Limb (tissue), 2 donors: ENCODE measurements around the gene FAM110C.
"Not testable (repeated sequence)": the region's sequence is repeated elsewhere in the genome, so short reads cannot be mapped to it uniquely, and the experiment has no call there.

ENCODE experiments used
- DNase-seq, 2 donors: peaks; one replicate each; pipeline ENCODE4 v3.0.0-alpha.2; 2016; ENCODE audit errors: extremely low spot score in 2 of 2

Gene FAM110C, protein sequence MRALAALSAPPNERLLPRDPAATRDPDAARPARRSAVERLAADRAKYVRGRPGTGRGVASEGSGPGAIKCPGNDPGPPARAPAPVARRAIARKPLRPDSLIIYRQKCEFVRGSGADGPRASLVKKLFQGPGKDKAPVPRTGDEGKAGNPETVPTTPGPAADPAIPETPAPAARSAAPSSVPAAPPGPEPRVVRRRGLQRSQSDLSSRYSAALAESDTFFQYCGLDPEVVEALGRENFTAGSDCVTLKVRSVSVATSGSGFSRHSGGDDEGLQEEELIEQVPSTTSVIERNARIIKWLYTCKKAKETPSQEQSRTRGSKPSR

DNA sequence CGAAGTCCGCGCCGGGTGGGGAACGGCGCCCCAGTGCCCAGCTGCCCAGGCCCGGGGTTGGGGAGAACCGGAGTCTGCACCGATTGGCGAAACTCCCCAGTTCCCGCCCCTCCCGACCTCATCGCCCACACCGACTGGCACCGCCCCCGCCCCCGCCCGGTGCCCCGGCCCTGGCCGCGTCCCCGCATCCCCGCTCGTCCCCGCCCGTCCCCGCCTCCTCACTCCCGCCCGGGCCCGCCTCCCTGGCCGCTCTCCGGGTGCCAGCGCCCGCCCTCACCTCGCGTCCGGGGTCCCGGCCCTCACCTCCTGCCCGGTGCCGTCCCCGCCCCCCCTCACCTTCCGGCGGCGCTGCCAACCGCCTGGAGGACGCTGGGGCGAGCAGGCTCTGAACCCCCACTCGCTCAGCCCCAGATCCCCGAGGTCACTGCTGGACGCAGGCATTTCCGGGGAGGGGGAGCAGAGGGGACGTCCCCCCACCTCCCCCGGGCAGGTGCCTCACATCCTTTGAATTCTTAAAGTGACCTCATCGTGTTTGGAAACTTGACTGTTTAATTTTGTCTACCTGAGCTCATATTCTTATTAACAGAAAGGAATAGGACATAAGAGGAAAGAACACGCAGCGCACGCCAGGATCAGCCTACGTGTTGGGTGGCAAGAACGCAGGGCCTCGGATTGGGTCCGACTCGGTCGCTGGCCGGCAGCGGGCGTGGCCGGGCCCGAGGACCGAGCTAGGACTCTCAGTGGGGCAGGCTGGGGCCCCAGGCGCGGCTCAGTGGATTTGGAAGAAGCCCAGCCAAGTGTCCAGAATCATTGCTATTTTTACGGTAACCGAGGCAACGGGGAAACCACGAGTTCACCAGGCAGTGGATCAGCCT lies at the start of gene FAM110C:
Gene FAM110C (minus strand): TSS at position 35 of the 875 bp plus-strand sequence. CDS start 120 bp downstream, outside the sequence.
- peak; percentile 30 to 75 for DNase-seq

DNA sequence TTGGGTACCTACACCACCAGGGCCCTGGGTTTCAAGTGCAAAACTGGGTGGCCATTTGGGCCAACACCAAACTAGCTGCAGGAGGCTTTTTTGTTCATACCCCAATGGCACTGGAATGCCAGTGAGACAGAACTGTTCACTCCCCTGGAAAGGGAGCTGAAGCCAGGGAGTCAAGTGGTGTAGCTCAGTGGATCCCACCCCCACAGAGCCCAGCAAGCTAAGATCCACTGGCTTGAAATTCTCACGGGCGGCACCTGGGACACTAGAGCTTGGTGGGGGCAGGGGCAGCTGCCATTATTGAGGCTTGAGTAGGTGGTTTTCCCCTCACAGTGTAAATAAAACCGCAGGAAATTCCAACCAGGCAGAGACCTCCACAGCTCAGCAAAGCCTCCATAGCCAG lies 46.0 kb upstream of the FAM110C start:
- DNase-seq: no peak

DNA sequence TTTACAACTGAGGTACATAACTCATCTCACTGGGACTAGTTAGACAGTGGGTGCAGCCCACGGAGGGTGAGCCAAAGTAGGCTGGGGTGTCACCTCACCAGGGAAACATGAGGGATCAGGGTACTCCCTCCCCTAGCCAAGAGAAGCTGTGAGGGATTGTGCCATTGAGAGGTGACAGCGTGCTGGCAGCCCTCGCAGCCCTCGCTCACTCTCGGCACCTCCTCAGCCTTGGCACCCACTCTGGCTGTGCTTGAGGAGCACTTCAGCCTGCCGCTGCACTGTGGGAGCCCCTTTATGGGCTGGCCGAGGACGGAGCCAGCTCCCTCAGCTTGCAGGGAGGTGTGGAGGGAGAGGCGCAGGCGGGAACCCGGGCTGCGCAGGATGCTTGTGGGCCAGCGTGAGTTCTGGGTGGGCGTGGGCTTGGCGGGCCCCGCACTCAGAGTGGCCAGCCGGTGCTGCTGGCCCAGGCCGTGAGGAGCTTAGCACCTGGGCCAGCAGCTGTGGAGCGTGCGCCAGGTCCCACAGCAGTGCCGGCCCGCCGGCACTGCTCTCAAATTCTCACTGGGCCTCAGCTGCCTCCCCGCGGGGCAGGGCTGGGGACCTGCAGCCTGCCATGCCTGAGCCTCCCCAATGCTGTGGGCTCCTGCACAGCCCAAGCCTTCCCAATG lies 44.5 kb upstream of the FAM110C start:
- DNase-seq: no peak

DNA sequence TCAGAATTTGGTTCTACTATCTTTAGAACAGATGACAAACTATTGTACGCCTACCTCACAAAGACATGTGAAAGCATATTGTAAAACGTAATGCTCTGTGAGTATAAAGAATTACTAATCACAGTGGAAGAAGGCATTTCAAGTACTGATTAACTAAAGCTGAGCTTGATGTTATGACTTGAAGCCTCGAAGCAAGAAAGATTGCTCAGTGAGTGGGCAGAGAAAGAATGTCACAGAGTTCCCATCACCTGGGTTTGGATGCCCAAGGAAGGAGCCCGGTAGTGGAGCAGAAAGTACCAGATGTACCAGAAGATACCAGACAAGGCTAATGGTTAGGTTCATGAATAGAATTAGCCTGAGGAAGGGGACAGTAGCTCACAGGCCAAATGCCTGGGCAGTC lies 39.5 kb upstream of the FAM110C start:
- DNase-seq: no peak

DNA sequence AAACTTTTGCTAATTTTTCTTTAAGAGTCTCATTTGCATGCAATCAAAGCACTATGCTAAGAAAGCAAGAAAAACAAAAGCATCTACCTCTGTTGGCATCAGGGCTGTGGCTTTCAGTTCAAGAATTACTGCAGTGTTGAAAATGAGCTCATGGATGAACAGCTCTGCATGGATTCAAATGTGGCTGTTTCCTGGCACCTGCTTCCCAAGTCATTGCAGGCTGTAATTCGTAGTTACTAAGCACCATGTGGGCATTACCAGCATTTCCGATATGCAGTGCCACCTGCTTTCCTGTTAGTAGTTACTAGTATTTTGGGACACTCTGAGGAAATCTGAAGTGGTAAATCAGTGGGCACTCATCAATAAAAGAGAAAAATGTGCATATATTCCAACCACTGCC lies 37.8 kb upstream of the FAM110C start:
- no peak for DNase-seq

DNA sequence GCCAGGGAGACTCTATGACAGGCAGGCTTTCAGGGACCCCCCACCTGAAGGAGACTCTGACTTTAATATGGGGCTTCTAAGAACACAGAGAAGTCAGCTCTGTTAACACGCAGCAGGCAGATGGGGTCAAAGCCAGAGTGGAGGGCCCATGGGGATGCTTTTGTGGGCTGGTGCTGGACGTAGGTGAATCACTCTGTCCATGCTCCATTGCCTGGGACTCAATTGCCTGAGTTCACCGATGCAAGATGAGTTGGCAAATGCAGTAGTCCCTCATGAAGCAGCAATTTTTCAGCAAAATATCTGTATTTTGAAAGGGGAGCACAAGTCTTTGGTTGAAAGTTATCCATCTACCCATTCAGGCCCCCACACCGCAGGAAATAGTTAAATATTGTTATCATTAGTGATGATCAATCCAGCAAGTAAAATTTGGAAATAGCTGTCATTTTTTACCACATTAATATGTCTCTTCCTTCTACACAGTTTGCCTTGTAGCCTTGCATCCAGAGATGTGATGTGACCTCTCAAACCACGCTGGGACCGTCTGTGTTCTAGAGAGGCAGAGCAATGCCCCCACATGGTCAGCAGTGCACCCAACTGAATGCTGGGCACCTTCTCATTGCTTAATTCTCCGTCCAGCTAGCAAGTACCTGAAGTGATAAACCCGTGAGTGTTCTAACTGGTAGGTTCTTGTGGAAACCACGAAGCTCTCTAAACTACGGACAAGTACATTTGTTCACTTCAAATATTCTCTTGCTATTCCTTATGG lies 34.8 kb upstream of the FAM110C start:
- no peak for DNase-seq

DNA sequence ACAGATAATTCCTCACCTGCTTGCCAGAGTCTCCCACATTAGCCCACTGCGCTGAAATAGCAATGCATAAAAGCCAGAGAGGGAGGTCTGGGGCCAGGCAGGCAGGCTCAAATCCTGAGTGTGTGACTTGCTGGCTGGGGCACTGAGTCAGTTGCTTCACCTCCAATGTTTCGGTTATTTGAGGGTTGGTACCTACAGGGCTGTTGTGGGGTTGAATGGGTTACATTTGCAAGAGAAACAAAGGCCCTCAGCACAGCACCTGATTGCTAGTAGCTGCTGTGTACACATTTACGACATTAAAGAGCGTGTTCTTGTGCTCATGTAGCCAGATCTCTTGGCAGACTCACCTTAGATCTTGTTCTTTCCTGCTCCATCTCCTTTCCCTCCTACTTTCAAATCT lies 34.1 kb upstream of the FAM110C start:
- DNase-seq: no peak

DNA sequence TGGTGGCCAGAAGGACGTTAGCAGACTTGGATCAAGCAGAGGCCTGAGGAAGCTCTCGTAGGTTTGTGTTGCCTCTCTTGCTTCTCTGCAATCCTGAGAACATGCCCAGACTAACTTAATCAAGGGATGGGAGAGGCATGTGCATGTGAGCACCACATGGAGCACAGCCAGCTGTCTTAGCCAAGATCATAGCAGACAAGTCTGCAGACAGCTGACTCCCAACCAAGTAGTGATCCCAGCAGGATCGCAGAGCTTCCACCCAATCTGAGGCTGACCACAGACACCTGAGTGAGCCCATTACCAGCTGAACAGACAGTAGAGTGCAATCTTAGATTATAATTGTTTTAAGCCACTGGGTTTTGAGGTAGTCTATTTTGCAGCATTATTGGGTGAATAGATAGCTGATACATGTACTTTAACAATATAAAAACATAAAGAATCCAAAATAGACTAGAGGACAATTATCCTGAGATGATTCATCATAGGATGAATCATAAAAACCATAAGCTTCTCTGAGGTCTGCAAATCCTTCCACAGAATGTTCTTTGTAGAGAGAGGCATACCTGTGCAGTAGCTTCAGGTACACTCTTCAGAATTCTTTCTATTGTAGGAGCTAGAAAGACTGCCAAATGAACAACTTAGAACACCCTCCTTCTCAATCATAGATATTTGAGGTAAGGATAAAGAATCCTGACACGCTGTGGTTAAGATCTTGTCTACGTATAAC lies 25.2 kb upstream of the FAM110C start:
- DNase-seq: no peak

DNA sequence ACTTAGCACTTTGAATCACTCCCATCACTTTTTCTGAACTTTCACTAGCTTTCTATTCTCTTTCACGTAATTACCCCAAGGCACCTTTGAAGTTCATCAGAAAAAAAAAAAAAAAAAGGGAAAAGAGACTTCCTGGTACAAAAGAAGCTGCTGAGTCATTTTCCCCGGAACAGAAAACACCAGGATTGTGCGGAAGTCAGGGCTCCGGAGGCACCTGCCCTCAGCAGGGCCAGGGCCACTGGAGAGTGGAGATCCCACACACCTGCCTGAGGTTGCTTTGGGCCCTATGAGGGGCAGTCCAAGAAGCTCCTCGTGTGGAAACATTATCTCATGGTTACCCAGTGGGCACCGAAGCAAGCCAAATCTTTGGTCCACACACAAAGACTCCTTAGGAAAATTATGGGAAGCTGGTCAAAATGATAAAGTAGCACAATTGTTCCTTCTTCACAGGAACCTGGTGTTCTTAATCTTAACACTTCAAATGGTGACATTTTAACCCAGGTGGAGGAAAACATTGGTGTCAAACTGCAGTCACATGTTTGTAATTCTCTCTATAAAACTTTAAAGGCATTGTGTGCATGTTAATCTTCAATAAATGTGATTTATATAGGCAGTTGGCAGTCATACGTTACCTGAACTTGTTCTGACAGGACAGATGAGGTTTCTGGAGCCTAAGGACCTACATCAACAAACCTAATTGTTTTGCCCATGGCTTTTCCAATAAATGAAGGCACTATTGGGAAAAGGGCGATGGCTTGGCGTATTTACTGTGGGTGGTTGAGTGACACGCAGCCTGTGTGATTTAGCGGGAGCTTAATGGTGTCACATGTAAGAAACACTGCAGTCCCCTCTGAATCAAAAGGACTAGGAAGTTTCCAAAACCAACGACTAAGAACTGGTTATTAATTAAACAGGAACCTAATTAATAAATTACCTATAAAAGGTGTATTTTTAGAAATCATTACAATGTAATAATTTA lies 23.4 kb upstream of the FAM110C start:
- DNase-seq: no peak

DNA sequence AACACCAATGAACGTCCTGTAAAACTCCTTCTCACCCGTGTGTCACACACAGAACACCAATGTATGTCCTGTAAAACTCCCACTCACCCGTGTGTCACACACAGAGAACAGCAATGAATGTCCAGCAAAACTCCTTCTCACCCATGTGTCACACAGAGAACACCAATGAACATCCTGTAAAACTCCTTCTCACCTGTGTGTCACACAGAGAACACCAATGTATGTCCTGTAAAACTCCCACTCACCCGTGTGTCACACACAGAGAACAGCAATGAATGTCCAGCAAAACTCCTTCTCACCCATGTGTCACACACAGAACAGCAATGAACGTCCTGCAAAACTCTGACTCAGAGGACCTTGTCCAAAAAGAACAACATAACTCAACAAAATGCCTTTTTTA lies 22.3 kb upstream of the FAM110C start:
- not testable (repeated sequence) for DNase-seq

DNA sequence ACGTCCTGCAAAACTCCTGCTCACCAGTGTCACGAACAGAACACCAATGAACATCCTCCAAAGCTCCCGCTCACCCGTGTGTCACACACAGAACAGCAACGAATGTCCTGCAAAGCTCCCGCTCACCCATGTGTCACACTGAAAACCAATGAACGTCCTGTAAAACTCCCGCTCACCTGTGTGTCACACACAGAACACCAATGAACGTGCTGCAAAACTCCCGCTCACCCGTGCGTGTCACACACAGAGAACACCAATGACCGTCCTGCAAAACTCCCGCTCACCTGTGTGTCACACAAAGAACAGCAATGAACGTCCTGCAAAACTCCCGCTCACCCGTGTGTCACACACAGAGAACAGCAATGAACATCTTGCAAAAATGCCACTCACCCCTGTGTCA lies 20.5 kb upstream of the FAM110C start:
- no peak for DNase-seq

DNA sequence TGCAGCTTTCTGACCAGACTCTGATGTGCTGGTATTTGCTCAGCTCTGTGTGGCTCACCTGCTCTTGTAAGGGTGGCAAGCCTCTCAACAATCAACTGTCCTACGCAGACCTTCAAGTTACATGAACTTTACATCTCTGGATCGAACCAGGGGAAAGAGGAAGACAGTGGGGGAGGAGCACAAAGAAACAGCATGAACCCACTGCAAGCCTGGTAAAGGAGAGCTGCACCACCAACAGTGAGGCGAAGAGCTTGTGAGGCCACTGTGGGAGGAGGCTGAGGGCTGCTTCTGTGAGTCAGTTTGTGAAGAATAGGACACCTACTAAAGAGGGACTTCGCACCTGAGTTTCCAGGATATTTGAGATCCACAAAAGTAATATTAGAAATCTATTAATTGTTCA lies 18.8 kb upstream of the FAM110C start:
- DNase-seq: no peak

DNA sequence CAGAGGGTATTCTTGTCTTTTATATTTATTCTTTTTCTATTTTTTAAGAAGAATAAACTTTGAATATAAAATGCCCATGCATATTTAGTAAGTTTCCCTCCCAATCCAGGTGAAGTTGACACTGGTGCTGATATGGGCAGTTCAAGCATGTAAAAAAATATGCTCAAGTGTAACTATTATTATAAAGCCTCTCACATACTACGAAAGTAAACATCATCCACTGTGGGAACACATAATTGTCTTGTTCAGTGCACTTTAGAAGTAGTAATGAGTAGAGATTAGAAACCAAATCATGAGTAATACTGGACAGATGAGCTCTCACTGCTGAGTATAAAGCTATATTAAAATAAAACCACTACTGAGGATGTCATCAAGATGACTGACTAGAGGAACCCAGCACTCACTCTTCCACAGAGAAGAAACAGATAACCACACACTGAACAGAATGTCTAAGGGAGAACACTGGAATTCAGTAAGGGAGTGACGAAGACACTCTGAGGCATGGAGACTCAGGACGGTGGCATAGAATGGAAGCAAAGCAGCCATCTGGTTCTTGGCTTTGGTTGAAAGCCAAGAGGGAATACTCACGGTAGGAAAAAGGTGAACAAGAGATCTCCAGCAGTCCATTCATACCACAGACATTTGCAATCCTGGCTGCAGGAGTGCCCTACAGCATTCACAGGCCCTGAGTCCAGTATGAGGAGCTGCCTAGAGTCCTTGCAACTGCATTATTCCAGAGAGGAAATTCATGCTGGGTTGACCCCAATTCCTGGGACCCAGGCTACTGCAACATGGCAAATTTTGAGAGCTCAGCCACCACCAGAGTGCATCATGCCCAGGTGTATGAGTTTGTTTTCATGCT lies 9.5 kb upstream of the FAM110C start:
- DNase-seq: no peak

DNA sequence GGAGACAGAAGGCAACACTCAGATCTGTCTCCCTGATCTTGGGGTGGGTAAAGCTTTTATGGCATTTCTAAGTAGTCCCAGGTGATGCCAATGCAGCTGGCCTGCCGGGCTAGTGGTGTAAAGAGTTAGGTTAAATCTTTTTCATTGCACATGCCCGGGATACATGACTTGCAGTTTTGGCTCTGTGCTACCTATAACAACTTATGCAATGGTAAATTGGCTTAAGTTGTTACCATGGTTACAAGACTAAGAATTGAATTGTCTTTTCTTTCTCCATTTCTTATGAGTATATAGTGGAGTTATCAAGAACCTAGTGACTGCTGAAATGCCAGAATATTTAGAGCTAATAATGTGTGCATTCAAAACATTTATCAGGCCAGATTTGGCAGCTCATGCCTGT lies 5.3 kb upstream of the FAM110C start:
- no peak for DNase-seq

DNA sequence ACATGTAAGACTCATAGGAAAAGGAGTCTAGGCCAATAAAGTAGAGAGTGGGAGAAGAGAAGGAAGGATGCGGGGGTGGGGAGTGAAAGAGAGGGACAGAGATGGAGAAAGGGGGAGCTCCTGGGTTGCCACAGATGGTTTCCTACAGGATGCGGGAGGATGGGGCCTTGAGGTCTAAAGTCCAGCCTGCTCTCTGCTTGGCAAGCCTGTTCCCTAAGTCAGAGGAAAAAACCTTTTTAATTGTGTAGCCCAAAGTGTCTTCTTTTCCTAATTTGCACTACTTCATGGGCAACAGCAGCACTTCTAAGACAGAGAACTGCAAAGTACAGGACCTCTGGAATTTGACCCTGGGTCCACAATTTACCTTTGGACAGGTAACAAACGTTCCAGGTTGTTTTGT lies 1.4 kb upstream of the FAM110C start:
- no peak for DNase-seq

DNA sequence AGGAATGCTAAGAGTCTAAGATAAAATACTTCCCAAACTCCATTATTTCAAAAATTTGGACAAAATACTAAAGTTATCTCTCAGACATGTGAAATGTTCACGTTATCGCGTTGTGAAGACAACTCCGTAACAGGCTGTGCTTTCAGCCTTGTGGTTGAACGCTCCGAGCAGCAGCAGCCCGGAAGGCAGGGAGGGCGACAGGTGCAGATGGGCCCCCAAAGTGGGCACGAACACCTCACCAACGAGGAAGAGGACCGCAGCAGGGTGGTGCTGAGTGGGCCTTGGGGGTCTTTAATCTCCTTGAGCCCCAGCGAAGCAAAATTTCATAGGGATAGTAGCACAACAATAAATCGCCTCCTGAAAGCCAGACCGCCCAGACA lies 1.0 kb upstream of the FAM110C start:
- DNase-seq: peak in 1 of 2 donors; percentile 27

DNA sequence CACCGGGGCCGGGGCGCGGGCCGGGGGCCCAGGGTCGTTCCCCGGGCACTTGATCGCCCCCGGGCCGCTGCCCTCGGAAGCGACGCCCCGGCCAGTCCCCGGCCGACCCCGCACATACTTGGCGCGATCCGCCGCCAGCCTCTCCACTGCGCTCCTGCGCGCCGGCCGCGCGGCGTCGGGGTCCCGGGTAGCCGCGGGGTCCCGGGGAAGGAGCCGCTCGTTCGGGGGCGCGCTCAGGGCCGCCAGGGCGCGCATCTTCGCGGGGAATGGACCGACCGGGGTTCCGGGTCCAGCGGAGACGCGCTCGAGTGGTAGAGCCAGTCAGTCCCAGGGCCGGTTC lies 204 bp downstream of the FAM110C start:
- no peak for DNase-seq

DNA sequence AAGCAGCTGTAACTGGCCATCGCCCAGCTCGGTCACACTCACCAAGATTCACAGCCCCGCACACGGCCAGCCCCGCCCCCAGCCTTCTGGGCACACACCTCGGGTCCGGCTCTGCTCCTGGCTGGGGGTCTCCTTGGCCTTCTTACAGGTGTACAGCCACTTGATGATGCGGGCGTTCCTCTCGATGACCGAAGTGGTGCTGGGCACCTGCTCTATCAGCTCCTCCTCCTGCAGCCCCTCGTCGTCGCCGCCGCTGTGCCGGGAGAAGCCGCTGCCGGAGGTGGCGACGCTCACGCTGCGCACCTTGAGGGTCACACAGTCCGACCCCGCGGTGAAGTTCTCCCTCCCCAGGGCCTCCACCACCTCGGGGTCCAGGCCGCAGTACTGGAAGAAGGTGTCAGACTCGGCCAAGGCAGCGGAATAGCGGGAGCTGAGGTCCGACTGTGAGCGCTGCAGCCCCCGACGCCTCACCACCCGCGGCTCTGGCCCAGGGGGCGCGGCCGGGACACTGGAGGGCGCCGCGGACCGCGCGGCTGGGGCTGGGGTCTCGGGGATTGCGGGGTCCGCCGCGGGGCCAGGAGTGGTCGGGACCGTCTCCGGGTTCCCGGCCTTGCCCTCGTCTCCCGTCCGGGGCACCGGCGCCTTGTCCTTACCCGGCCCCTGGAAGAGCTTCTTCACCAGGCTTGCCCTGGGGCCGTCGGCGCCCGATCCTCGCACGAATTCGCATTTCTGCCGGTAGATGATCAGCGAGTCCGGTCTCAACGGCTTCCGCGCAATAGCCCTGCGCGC lies 769 bp downstream of the FAM110C start:
- DNase-seq: peak in 1 of 2 donors; percentile 47
